Nephron progenitor cell (in vitro differentiated cells): ENCODE measurements around the gene TSC22D4.
A peak's percentile ranks its signal among the peaks of the same experiment; 100 is the strongest.

Experiments used
- DNase-seq: peaks from one replicate; pipeline ENCODE4 v3.0.0; 2021
- H3K27ac Mint-ChIP-seq: 2 replicates; pipeline ENCODE4 v1.8.0; 2021; ENCODE audit warnings: mild to moderate bottlenecking, moderate library complexity, mixed read lengths
- H3K27me3 Mint-ChIP-seq: 2 replicates; pipeline ENCODE4 v1.8.0; 2021; ENCODE audit warnings: mild to moderate bottlenecking, low read depth, mixed read lengths; ENCODE audit not compliant: poor library complexity
- H3K36me3 Mint-ChIP-seq: 2 replicates; pipeline ENCODE4 v1.8.0; 2021; ENCODE audit warnings: low read depth, mixed read lengths
- H3K4me1 Mint-ChIP-seq: 2 replicates; pipeline ENCODE4 v1.8.0; 2021; ENCODE audit warnings: mixed read lengths
- H3K4me3 Mint-ChIP-seq: 2 replicates; pipeline ENCODE4 v1.8.0; 2021; ENCODE audit warnings: mild to moderate bottlenecking, moderate library complexity, mixed read lengths
- H3K9me3 Mint-ChIP-seq: 2 replicates; pipeline ENCODE4 v1.8.0; 2021; ENCODE audit warnings: mild to moderate bottlenecking, moderate library complexity, mixed read lengths
- CTCF ChIP-seq: fragments of 200-600 bp; sonication (generic); IDR thresholded peaks from 2 replicates; pipeline ENCODE4 v1.5.0; 2021; ENCODE audit warnings: antibody characterized with exemption

Gene TSC22D4

GRCh38 chr7:100489121-100489520 is 10.1 kb upstream of the TSC22D4 start:
- Mint-ChIP-seq H3K9me3 (no peaks in the 10 kb centered on the region), H3K27me3 (peaks cover 20% of the 10 kb centered on the region), H3K36me3 (peaks cover 5% of the 10 kb centered on the region), H3K4me1 (peaks cover 79% of the 10 kb centered on the region), H3K27ac (no peak overlapping the region), H3K4me3 (no peak overlapping the region)
- TF ChIP-seq CTCF = no peak
- no peak for DNase-seq

DNA sequence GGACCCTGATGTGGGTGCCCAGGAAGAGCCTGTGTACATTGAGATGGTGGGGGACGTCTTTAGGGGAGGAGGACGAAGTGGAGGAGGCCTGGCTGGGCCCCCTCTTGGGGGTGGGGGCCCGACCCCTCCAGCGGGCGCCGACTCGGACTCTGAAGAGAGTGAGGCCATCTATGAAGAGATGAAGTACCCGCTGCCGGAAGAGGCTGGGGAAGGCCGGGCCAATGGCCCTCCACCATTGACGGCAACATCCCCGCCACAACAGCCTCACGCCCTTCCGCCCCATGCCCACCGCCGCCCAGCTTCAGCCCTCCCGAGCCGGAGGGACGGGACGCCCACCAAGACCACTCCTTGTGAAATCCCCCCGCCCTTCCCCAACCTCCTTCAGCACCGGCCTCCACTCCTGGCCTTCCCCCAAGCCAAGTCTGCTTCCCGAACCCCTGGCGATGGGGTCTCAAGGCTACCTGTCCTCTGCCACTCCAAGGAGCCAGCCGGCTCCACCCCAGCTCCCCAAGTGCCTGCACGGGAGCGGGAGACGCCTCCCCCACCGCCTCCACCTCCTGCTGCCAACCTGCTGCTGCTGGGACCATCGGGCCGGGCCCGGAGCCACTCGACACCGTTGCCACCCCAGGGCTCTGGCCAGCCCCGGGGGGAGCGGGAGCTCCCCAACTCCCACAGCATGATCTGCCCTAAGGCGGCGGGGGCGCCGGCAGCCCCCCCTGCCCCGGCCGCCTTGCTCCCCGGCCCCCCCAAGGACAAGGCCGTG is 9.5 kb upstream of the TSC22D4 start:
- Mint-ChIP-seq H3K27me3 (peaks cover 20% of the 10 kb centered on the region), H3K4me3 (no peak overlapping the region), H3K27ac (no peak overlapping the region), H3K4me1 (peaks cover 78% of the 10 kb centered on the region), H3K9me3 (no peaks in the 10 kb centered on the region), H3K36me3 (peaks cover 5% of the 10 kb centered on the region)
- no peak for TF ChIP-seq CTCF
- no peak for DNase-seq

DNA sequence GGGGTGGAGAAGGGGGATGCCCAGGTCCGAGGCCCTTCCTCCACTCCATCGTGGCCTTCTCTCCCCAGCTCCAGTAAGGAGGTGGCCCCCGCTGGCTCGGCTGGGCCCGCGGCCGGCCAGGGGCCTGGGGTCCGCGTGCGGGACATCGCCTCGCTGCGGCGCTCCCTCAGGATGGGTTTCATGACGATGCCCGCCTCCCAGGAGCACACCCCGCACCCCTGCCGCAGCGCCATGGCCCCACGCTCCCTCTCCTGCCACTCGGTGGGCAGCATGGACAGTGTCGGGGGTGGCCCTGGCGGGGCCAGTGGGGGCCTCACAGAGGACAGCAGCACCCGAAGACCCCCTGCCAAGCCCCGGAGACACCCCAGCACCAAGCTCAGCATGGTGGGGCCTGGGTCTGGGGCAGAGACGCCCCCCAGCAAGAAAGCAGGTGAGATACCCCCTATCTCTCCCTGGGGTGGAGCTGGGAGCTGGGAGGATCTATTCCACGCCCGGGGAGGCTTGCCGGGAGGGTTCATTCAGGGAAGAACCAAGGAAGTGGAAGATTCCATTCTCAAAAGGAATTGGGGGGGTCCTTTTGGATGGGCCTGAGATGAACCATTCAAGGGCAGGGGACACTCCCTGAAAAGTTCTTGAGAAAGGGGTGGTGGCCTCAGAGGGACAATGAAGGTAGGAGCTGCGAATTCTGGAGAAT is 7.9 kb upstream of the TSC22D4 start:
- Mint-ChIP-seq H3K4me1 (peaks cover 73% of the 10 kb centered on the region), H3K4me3 (peak overlapping the region; percentile 23), H3K9me3 (no peaks in the 10 kb centered on the region), H3K27me3 (peaks cover 10% of the 10 kb centered on the region), H3K27ac (no peak overlapping the region), H3K36me3 (peaks cover 5% of the 10 kb centered on the region)
- TF ChIP-seq CTCF = no peak
- DNase-seq = no peak

GRCh38 chr7:100486111-100486636 is 7.2 kb upstream of the TSC22D4 start:
- Mint-ChIP-seq H3K9me3 (no peaks in the 10 kb centered on the region), H3K4me1 (peaks cover 79% of the 10 kb centered on the region), H3K27ac (peak overlapping the region; percentile 54), H3K36me3 (peaks cover 5% of the 10 kb centered on the region), H3K4me3 (peak overlapping the region; percentile 74), H3K27me3 (peaks cover 8% of the 10 kb centered on the region)
- no peak for DNase-seq
- no peak for TF ChIP-seq CTCF

DNA sequence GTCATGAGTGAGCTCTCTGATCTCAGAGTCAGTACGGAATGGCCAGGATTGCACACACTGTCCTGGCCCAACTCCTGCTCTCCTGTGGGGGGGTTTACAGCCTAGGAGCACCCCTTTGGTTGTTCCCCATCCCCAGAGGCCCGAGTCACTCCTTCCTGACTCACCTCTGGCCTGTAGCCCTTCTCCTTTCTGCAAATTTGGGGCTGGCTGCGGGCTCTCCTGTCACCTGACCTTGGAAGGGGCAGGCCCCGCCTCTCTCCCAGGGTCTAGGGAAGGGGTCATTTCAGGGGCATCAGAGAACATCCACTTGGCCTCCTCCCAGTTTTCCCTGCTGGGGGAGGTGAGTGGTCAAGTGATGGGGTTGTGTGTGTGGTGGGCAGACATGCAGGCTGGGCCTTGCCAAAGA is 6.5 kb upstream of the TSC22D4 start:
- DNase-seq = peak; percentile 33
- Mint-ChIP-seq H3K27me3 (peaks cover 11% of the 10 kb centered on the region), H3K4me3 (peak overlapping the region; percentile 74), H3K9me3 (no peaks in the 10 kb centered on the region), H3K4me1 (peaks cover 77% of the 10 kb centered on the region), H3K36me3 (peaks cover 5% of the 10 kb centered on the region), H3K27ac (peak overlapping the region; percentile 94)
- TF ChIP-seq CTCF = no peak
